Lower lobe of right lung (tissue), 2 donors: ENCODE data around the gene SFTPB. TPM values are rescaled to one million over a fixed set of nuclear protein-coding genes. Genes with fewer than 3 reads are reported as not detected.

Source experiments
- ATAC-seq, 2 donors: fragments of 200-7000 bp; cut with Tn5 transposase; one replicate each; pipeline ENCODE4 v1.9.1; 2020 to 2022; ENCODE audit warnings: mild to moderate bottlenecking in 2 of 2, moderate library complexity in 2 of 2
- DNase-seq: peaks from one replicate; pipeline ENCODE4 v3.0.0-alpha.2; 2020
- H3K27ac ChIP-seq: fragments of 200-600 bp; one replicate; pipeline ENCODE4 v1.8.0; 2022
- H3K27me3 ChIP-seq: fragments of 200-600 bp; one replicate; pipeline ENCODE4 v1.8.0; 2022; ENCODE audit warnings: low read depth
- H3K36me3 ChIP-seq: fragments of 200-600 bp; one replicate; pipeline ENCODE4 v1.8.0; 2022; ENCODE audit warnings: mild to moderate bottlenecking
- H3K4me1 ChIP-seq: fragments of 200-600 bp; one replicate; pipeline ENCODE4 v1.8.0; 2022
- H3K4me3 ChIP-seq: fragments of 200-600 bp; one replicate; pipeline ENCODE4 v1.8.0; 2022; ENCODE audit warnings: mild to moderate bottlenecking
- H3K9me3 ChIP-seq: fragments of 200-600 bp; one replicate; pipeline ENCODE4 v1.8.0; 2022
- intact Hi-C: fragments of 100-400 bp; cut with DNase I; formaldehyde crosslinking; loops from one replicate; pipeline ENCODE4 v1.11.0; 2022
- total RNA-seq: library from RNA; stranded (reverse); fragmentation: NEBNext Ultra II Directional; extraction: Animal tissue kit (Norgen Biotek cat#: 25700); gene quantifications from one replicate; pipeline ENCODE4 v1.2.1, GENCODE V29; 2021
- TF ChIP-seq, protein P1 (sequence below): fragments of 200-600 bp; IDR thresholded peaks from one replicate; pipeline ENCODE4 v1.8.0; 2022; ENCODE audit warnings: antibody characterized with exemption, mild to moderate bottlenecking
- donor health status: DM: no; HTN: yes; CAD: no; lungs with severe emphysema.

Gene SFTPB
- total RNA-seq, 1 donor from 2014 or later = 12,584 TPM

DNA sequence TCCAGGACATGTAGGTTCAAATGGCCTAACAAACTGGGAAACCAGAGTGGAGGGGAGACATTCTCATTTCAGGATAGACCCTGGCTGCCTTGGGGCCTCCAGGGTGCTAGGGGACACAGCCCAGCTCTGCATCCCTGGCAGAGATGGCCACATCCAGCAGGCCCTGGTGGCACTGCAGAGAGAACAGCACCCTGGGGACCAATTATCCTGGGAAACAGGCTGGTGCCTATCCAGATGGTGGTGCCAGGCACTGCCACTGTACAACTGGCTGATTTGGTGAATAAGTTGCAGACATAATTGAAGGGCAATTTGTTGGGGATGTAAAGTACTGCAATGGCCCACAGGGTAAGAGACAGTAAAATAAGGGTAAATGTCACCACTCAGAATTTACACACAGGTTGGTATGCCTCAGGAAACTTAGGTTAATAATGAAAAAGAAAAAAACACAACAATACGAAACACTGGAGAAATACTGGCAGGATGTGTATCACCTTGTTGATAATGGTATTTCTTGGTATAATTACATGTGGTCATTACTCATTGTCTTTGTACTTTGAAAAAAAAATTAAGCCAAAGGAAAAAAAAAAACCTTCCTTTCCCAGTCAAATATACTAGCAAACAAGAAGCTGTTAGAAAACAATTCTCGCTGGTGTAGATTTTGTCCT is 12.8 kb upstream of the SFTPB start:
- H3K27ac ChIP-seq = peak overlapping the region; percentile 77
- DNase-seq = no peak
- peaks cover 39% of the 10 kb centered on the region for H3K4me1 ChIP-seq
- no peaks in the 10 kb centered on the region for H3K9me3 ChIP-seq
- no peaks in the 10 kb centered on the region for H3K36me3 ChIP-seq
- H3K27me3 ChIP-seq = no peaks in the 10 kb centered on the region
- intact Hi-C loops = no loop called here
- TF ChIP-seq, protein P1, sequence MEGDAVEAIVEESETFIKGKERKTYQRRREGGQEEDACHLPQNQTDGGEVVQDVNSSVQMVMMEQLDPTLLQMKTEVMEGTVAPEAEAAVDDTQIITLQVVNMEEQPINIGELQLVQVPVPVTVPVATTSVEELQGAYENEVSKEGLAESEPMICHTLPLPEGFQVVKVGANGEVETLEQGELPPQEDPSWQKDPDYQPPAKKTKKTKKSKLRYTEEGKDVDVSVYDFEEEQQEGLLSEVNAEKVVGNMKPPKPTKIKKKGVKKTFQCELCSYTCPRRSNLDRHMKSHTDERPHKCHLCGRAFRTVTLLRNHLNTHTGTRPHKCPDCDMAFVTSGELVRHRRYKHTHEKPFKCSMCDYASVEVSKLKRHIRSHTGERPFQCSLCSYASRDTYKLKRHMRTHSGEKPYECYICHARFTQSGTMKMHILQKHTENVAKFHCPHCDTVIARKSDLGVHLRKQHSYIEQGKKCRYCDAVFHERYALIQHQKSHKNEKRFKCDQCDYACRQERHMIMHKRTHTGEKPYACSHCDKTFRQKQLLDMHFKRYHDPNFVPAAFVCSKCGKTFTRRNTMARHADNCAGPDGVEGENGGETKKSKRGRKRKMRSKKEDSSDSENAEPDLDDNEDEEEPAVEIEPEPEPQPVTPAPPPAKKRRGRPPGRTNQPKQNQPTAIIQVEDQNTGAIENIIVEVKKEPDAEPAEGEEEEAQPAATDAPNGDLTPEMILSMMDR = no peak
- no peak overlapping the region for H3K4me3 ChIP-seq
- ATAC-seq = no peak

DNA sequence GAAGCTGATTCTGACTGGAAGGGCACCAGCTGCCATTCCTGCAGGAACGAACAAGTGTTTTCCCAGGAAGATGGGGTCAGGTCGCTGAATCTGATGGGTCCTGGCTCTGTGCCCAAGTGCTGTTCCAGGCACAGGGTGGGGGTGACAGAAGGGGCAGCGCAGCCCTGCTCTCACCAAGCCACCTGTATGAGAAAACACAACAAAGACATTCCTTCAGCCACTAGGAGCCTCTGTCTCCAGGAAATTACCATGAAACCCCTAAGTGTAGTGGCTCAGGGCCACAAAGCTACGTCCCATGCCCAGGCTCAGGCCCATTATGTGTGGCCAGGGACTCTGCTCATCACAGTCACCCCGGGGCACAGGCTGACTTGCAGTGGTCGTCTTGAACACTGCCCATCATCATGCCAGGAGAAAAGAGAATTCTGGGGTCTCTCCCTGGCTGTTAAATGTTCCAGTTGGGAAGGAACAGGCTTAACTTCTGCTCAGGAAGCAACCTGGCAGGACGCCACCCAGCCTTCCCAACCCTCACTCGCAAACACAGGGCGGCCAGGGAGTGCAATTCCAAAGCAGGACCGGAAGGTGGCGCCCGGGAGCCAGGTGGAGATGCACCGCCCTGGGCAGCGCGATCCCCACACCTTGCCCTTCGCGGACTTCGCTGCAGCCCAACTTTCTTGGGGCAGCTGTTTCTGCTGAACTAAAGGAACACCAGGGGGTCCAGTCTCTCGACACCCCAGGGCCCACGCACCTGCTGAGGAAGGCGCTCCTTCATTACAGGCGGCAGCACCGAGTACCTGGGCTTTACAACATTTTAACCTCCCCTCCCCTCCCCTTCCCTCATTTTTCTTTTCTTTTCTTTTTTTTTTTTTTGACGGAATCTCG is 11.0 kb upstream of the SFTPB start:
- ATAC-seq = peak; percentile 94 to 96
- H3K27me3 ChIP-seq = no peaks in the 10 kb centered on the region
- no peaks in the 10 kb centered on the region for H3K36me3 ChIP-seq
- no peaks in the 10 kb centered on the region for H3K9me3 ChIP-seq
- peaks cover 39% of the 10 kb centered on the region for H3K4me1 ChIP-seq
- intact Hi-C loops = no loop called here
- TF ChIP-seq, protein P1 = peak; percentile 99
- H3K27ac ChIP-seq = peak overlapping the region; percentile 77
- peak; percentile 95 for DNase-seq
- H3K4me3 ChIP-seq = peak overlapping the region; percentile 29

GRCh38 chr2:85678377-85678776 is 10.4 kb upstream of the SFTPB start:
- ATAC-seq (peak; percentile 39 to 65), DNase-seq (no peak)
- H3K4me3 ChIP-seq = no peak overlapping the region
- H3K27me3 ChIP-seq = no peaks in the 10 kb centered on the region
- peaks cover 43% of the 10 kb centered on the region for H3K4me1 ChIP-seq
- peak overlapping the region; percentile 77 for H3K27ac ChIP-seq
- H3K36me3 ChIP-seq = no peaks in the 10 kb centered on the region
- H3K9me3 ChIP-seq = no peaks in the 10 kb centered on the region
- intact Hi-C loops = no loop called here
- TF ChIP-seq, protein P1 = no peak

GRCh38 chr2:85675866-85676548 is 8.0 kb upstream of the SFTPB start:
- no peaks in the 10 kb centered on the region for H3K36me3 ChIP-seq
- H3K4me1 ChIP-seq = peaks cover 60% of the 10 kb centered on the region
- peak overlapping the region; percentile 77 for H3K27ac ChIP-seq
- TF ChIP-seq, protein P1 = no peak
- DNase-seq = no peak
- no peaks in the 10 kb centered on the region for H3K27me3 ChIP-seq
- intact Hi-C loops = no loop called here
- no peaks in the 10 kb centered on the region for H3K9me3 ChIP-seq
- H3K4me3 ChIP-seq = no peak overlapping the region
- ATAC-seq = no peak

DNA sequence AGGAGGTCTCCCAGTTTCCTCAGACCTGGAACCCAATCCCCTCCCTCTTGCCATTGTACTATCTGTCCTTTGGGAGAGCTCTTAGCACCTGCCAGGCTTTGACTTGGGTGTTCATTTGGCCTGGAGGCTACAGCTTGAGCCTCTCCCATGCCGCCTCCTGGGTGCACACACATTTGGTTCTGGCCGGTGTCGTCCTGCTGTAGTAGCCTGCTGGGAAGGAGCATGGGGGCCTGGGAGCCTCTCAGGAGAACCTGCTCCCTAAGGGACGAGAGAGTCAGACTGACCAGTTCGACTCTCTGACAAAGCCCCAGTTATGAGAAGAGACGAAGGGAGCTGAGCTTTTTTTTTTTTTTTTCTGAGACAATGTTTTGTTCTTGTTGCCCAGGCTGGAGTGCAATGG is 7.4 kb upstream of the SFTPB start:
- Histone ChIP-seq H3K4me1 (peaks cover 54% of the 10 kb centered on the region), H3K36me3 (no peaks in the 10 kb centered on the region), H3K9me3 (no peaks in the 10 kb centered on the region), H3K4me3 (no peak overlapping the region), H3K27ac (peak overlapping the region; percentile 77), H3K27me3 (no peaks in the 10 kb centered on the region)
- intact Hi-C loops = no loop called here
- TF ChIP-seq, protein P1 = no peak
- ATAC-seq (no peak), DNase-seq (peak; percentile 26)
